ENCODE data around the gene ENKD1.

The ENKD1 gene

GRCh38 chr16:67657017-67657608, 9.4 kb downstream of the ENKD1 start:
- no peak for TF ChIP-seq CTCF (conservative IDR thresholded peaks at IDR 0.05; ENCODE audit: control insufficient read depth, insufficient read depth, low read depth, low read length)
- no peak for DNase-seq (ENCODE audit: low read depth)
- H3K4me3 ChIP-seq (ENCODE audit: control insufficient read depth, low read depth, low read length): no peak overlapping the region

- H3K4me3 ChIP-seq (ENCODE audit: control insufficient read depth, low read depth, low read length): no peak overlapping the region
- no peak for TF ChIP-seq CTCF (conservative IDR thresholded peaks at IDR 0.05; ENCODE audit: control insufficient read depth, insufficient read depth, low read depth, low read length)
- DNase-seq (ENCODE audit: low read depth): no peak
Observed at GRCh38 chr16:67656344-67657016, 10.1 kb downstream of the ENKD1 start.

GRCh38 chr16:67655363-67655762, 11.2 kb downstream of the ENKD1 start:
- no peak for DNase-seq (ENCODE audit: low read depth)
- TF ChIP-seq CTCF (conservative IDR thresholded peaks at IDR 0.05; ENCODE audit: control insufficient read depth, insufficient read depth, low read depth, low read length): no peak
- H3K4me3 ChIP-seq (ENCODE audit: control insufficient read depth, low read depth, low read length): no peak overlapping the region

GRCh38 chr16:67654403-67654911, 12.1 kb downstream of the ENKD1 start:
- no peak overlapping the region for H3K4me3 ChIP-seq (ENCODE audit: control insufficient read depth, low read depth, low read length)
- no peak for TF ChIP-seq CTCF (conservative IDR thresholded peaks at IDR 0.05; ENCODE audit: control insufficient read depth, insufficient read depth, low read depth, low read length)
- DNase-seq (ENCODE audit: low read depth): no peak

- no peak for TF ChIP-seq CTCF (conservative IDR thresholded peaks at IDR 0.05; ENCODE audit: control insufficient read depth, insufficient read depth, low read depth, low read length)
- DNase-seq (ENCODE audit: low read depth): no peak
- H3K4me3 ChIP-seq (ENCODE audit: control insufficient read depth, low read depth, low read length): peak overlapping the region; percentile 13
Observed at GRCh38 chr16:67653789-67654402, 12.7 kb downstream of the ENKD1 start.

GRCh38 chr16:67653128-67653788, 13.3 kb downstream of the ENKD1 start:
- no peak for DNase-seq (ENCODE audit: low read depth)
- no peak for TF ChIP-seq CTCF (conservative IDR thresholded peaks at IDR 0.05; ENCODE audit: control insufficient read depth, insufficient read depth, low read depth, low read length)
- H3K4me3 ChIP-seq (ENCODE audit: control insufficient read depth, low read depth, low read length): peak overlapping the region; percentile 35
